Ascending aorta (tissue), 2 donors: ENCODE measurements around the gene HIVEP2. TPM values are rescaled to one million over a fixed set of nuclear protein-coding genes. Genes with fewer than 3 reads are reported as not detected.

Experiments
- DNase-seq, 2 donors: peaks; one replicate each; pipeline ENCODE4 v3.0.0-alpha.2; 2019; ENCODE audit warnings: low spot score in 2 of 2
- H3K27ac ChIP-seq, 2 donors: fragments of 200-600 bp; sonication (generic); one replicate each; pipeline ENCODE4 v1.5.1; 2016 to 2017; ENCODE audit warnings: mild to moderate bottlenecking in 1 of 2
- H3K27me3 ChIP-seq: fragments of 200-600 bp; sonication (generic); one replicate; pipeline ENCODE4 v1.5.1; 2017
- H3K36me3 ChIP-seq, 2 donors: fragments of 200-600 bp; sonication (generic); one replicate each; pipeline ENCODE4 v1.5.1; 2016
- H3K4me1 ChIP-seq, 2 donors: fragments of 200-600 bp; sonication (generic); one replicate each; pipeline ENCODE4 v1.5.1; 2016 to 2017; ENCODE audit warnings: mild to moderate bottlenecking in 1 of 2
- H3K4me3 ChIP-seq, 2 donors: fragments of 200-600 bp; sonication (generic); one replicate each; pipeline ENCODE4 v1.5.1; 2016 to 2017; ENCODE audit warnings: mild to moderate bottlenecking in 1 of 2
- H3K9me3 ChIP-seq, 2 donors: fragments of 200-600 bp; sonication (generic); one replicate each; pipeline ENCODE4 v1.5.1; 2016
- intact Hi-C: fragments of 100-400 bp; cut with DNase I; formaldehyde crosslinking; loops from one replicate; pipeline ENCODE4 v1.15.1; 2023
- total RNA-seq: library from RNA; depleted of rRNA; stranded (reverse); fragments of >200 nt; gene quantifications from one replicate; pipeline ENCODE4 v1.1.0, GENCODE V29; 2016
- TF ChIP-seq, protein P1 (sequence below), 3 experiments: fragments of 200-600 bp in 2 of 3; fragments of 450-650 bp in 1 of 3; sonication (generic) in 2 of 3; IDR thresholded peaks; one replicate each; pipeline ENCODE4 v1.5.1; 2016 to 2019; ENCODE audit warnings: antibody characterized with exemption in 3 of 3, mild to moderate bottlenecking in 1 of 3, moderate library complexity in 1 of 3

HIVEP2 gene
- total RNA-seq, 1 donor from 2014 or later: 14.5 TPM

- no peak overlapping the region for H3K27ac ChIP-seq
- no peak for DNase-seq
- intact Hi-C loops: loop anchor here (1.0 to 5.0 kb wide), 3 partner anchors 18 to 231 kb away; no protein-coding TSS in a partner anchor
- no peaks in the 10 kb centered on the region for H3K36me3 ChIP-seq
- TF ChIP-seq, protein P1, sequence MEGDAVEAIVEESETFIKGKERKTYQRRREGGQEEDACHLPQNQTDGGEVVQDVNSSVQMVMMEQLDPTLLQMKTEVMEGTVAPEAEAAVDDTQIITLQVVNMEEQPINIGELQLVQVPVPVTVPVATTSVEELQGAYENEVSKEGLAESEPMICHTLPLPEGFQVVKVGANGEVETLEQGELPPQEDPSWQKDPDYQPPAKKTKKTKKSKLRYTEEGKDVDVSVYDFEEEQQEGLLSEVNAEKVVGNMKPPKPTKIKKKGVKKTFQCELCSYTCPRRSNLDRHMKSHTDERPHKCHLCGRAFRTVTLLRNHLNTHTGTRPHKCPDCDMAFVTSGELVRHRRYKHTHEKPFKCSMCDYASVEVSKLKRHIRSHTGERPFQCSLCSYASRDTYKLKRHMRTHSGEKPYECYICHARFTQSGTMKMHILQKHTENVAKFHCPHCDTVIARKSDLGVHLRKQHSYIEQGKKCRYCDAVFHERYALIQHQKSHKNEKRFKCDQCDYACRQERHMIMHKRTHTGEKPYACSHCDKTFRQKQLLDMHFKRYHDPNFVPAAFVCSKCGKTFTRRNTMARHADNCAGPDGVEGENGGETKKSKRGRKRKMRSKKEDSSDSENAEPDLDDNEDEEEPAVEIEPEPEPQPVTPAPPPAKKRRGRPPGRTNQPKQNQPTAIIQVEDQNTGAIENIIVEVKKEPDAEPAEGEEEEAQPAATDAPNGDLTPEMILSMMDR (IDR thresholded peaks at IDR 0.05): no peak
- H3K4me3 ChIP-seq: peak overlapping the region in 1 of 2 donors; percentile 78
- H3K4me1 ChIP-seq: peaks cover 0 to 13% of the 10 kb centered on the region in 2 donors
- H3K27me3 ChIP-seq: no peaks in the 10 kb centered on the region
- no peaks in the 10 kb centered on the region for H3K9me3 ChIP-seq
Observed at GRCh38 chr6:142927904-142928303, 17.1 kb downstream of the HIVEP2 start.

- Histone ChIP-seq H3K27ac (peak overlapping the region; percentile 81 to 88), H3K36me3 (no peaks in the 10 kb centered on the region), H3K4me3 (peak overlapping the region; percentile 75 to 78), H3K27me3 (no peaks in the 10 kb centered on the region), H3K4me1 (peaks cover 0 to 13% of the 10 kb centered on the region in 2 donors), H3K9me3 (no peaks in the 10 kb centered on the region)
- intact Hi-C loops: loop anchor here (1.0 to 5.0 kb wide), 3 partner anchors 19 to 230 kb away; no protein-coding TSS in a partner anchor
- no peak for DNase-seq
- TF ChIP-seq, protein P1 (IDR thresholded peaks at IDR 0.05): no peak
Observed at GRCh38 chr6:142927271-142927580, 17.8 kb downstream of the HIVEP2 start.

GRCh38 chr6:142926494-142927270 is 18.3 kb downstream of the HIVEP2 start:
- intact Hi-C loops: loop anchor here (1.0 to 5.0 kb wide), 3 partner anchors 20 to 229 kb away; no protein-coding TSS in a partner anchor
- Histone ChIP-seq H3K27me3 (no peaks in the 10 kb centered on the region), H3K9me3 (no peaks in the 10 kb centered on the region), H3K36me3 (no peaks in the 10 kb centered on the region), H3K4me3 (peak overlapping the region; percentile 75 to 78), H3K4me1 (peaks cover 0 to 13% of the 10 kb centered on the region in 2 donors), H3K27ac (peak overlapping the region; percentile 81 to 88)
- peak in 1 of 2 donors; percentile 88 for DNase-seq
- TF ChIP-seq, protein P1 (IDR thresholded peaks at IDR 0.05): no peak

GRCh38 chr6:142926177-142926493 is 18.8 kb downstream of the HIVEP2 start:
- Histone ChIP-seq H3K4me1 (peaks cover 0 to 13% of the 10 kb centered on the region in 2 donors), H3K4me3 (peak overlapping the region; percentile 75 to 78), H3K27me3 (no peaks in the 10 kb centered on the region), H3K9me3 (no peaks in the 10 kb centered on the region), H3K36me3 (no peaks in the 10 kb centered on the region), H3K27ac (peak overlapping the region; percentile 81 to 88)
- intact Hi-C loops: loop anchor here (5.0 kb wide), 2 partner anchors 39 to 229 kb away; no protein-coding TSS in a partner anchor
- DNase-seq: no peak
- TF ChIP-seq, protein P1 (IDR thresholded peaks at IDR 0.05): no peak

DNA sequence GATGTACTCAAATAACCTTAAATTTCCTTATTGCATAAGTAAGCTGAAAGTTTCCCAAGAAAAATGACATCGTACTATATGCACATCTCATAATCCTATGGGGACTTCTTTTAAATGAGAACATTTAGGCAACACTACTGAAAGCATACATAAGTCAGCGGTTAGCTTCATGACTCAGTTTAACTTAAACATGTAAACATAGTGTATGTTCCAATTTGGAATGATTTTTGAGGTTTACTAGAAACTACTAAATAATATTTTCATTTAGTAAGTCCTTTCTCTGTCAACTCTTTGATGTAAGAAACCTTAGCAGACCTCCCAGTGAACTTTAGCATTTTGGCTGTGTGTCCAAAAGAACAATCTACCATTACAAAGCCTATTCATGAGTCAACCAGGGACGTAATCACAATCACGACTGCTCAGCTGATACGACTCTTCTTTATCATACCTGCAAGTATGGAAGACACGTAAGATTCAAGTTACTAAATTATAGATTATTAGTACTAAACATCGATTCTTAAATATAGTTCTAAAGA is 19.3 kb downstream of the HIVEP2 start:
- no peak for DNase-seq
- peaks cover 0 to 13% of the 10 kb centered on the region in 2 donors for H3K4me1 ChIP-seq
- H3K27ac ChIP-seq: peak overlapping the region; percentile 81 to 88
- H3K36me3 ChIP-seq: no peaks in the 10 kb centered on the region
- intact Hi-C loops: loop anchor here (5.0 kb wide), 2 partner anchors 38 to 228 kb away; no protein-coding TSS in a partner anchor
- H3K27me3 ChIP-seq: no peaks in the 10 kb centered on the region
- TF ChIP-seq, protein P1 (IDR thresholded peaks at IDR 0.05): no peak
- no peak overlapping the region for H3K4me3 ChIP-seq
- no peaks in the 10 kb centered on the region for H3K9me3 ChIP-seq
